ENCODE data around the gene CDKN1C.

The CDKN1C gene

GRCh38 chr11:2864901-2865300 lies 20.7 kb downstream of the CDKN1C start:
- no peaks in the 10 kb centered on the region for H3K27me3 ChIP-seq (ENCODE audit: control insufficient read depth, insufficient read depth, low read length)
- no peak overlapping the region for H2AFZ ChIP-seq
- H3K4me3 ChIP-seq (ENCODE audit: low read depth, low read length): no peak overlapping the region
- no peak overlapping the region for H3K27ac ChIP-seq
- no peak for TF ChIP-seq CTCF (IDR thresholded peaks at IDR 0.05)
- H3K9me3 ChIP-seq (ENCODE audit: control insufficient read depth, low read length): no peaks in the 10 kb centered on the region
- H3K9ac ChIP-seq: no peak overlapping the region
- H3K36me3 ChIP-seq (ENCODE audit: control insufficient read depth, insufficient read depth, low read length): no peaks in the 10 kb centered on the region
- H3K4me2 ChIP-seq (ENCODE audit: low read length): no peak overlapping the region
- no peaks in the 10 kb centered on the region for H3K79me2 ChIP-seq
- H3K4me1 ChIP-seq: no peaks in the 10 kb centered on the region

- Histone ChIP-seq H3K27ac (no peak overlapping the region), H3K79me2 (no peaks in the 10 kb centered on the region), H3K9me3 (ENCODE audit: control insufficient read depth, low read length) (no peaks in the 10 kb centered on the region), H3K27me3 (ENCODE audit: control insufficient read depth, insufficient read depth, low read length) (no peaks in the 10 kb centered on the region), H3K4me3 (ENCODE audit: low read depth, low read length) (no peak overlapping the region), H2AFZ (no peak overlapping the region), H3K4me2 (ENCODE audit: low read length) (no peak overlapping the region), H3K9ac (no peak overlapping the region), H3K36me3 (ENCODE audit: control insufficient read depth, insufficient read depth, low read length) (no peaks in the 10 kb centered on the region), H3K4me1 (no peaks in the 10 kb centered on the region)
- TF ChIP-seq CTCF (IDR thresholded peaks at IDR 0.05): no peak
These were observed 22.3 kb downstream of the CDKN1C start for GRCh38 chr11:2863276-2863618.

- Histone ChIP-seq H3K4me2 (ENCODE audit: low read length) (no peak overlapping the region), H3K79me2 (no peaks in the 10 kb centered on the region), H3K36me3 (ENCODE audit: control insufficient read depth, insufficient read depth, low read length) (no peaks in the 10 kb centered on the region), H3K27me3 (ENCODE audit: control insufficient read depth, insufficient read depth, low read length) (no peaks in the 10 kb centered on the region), H2AFZ (no peak overlapping the region), H3K4me3 (ENCODE audit: low read depth, low read length) (no peak overlapping the region), H3K4me1 (no peaks in the 10 kb centered on the region), H3K27ac (no peak overlapping the region), H3K9me3 (ENCODE audit: control insufficient read depth, low read length) (no peaks in the 10 kb centered on the region), H3K9ac (no peak overlapping the region)
- TF ChIP-seq CTCF (IDR thresholded peaks at IDR 0.05): no peak
These were observed 22.9 kb downstream of the CDKN1C start for GRCh38 chr11:2862395-2863275.

- Histone ChIP-seq H3K9me3 (ENCODE audit: control insufficient read depth, low read length) (no peaks in the 10 kb centered on the region), H3K9ac (no peak overlapping the region), H3K4me2 (ENCODE audit: low read length) (no peak overlapping the region), H3K4me3 (ENCODE audit: low read depth, low read length) (no peak overlapping the region), H3K27ac (no peak overlapping the region), H3K36me3 (ENCODE audit: control insufficient read depth, insufficient read depth, low read length) (no peaks in the 10 kb centered on the region), H3K79me2 (no peaks in the 10 kb centered on the region), H3K27me3 (ENCODE audit: control insufficient read depth, insufficient read depth, low read length) (no peaks in the 10 kb centered on the region), H2AFZ (no peak overlapping the region), H3K4me1 (no peaks in the 10 kb centered on the region)
- TF ChIP-seq CTCF (IDR thresholded peaks at IDR 0.05): no peak
These were observed 24.9 kb downstream of the CDKN1C start for GRCh38 chr11:2860636-2861035.

GRCh38 chr11:2859699-2860037 lies 25.9 kb downstream of the CDKN1C start:
- H3K27ac ChIP-seq: no peak overlapping the region
- no peak overlapping the region for H2AFZ ChIP-seq
- H3K4me2 ChIP-seq (ENCODE audit: low read length): no peak overlapping the region
- no peak for TF ChIP-seq CTCF (IDR thresholded peaks at IDR 0.05)
- no peaks in the 10 kb centered on the region for H3K4me1 ChIP-seq
- no peaks in the 10 kb centered on the region for H3K79me2 ChIP-seq
- H3K4me3 ChIP-seq (ENCODE audit: low read depth, low read length): no peak overlapping the region
- no peak overlapping the region for H3K9ac ChIP-seq
- H3K36me3 ChIP-seq (ENCODE audit: control insufficient read depth, insufficient read depth, low read length): no peaks in the 10 kb centered on the region
- H3K27me3 ChIP-seq (ENCODE audit: control insufficient read depth, insufficient read depth, low read length): no peaks in the 10 kb centered on the region
- H3K9me3 ChIP-seq (ENCODE audit: control insufficient read depth, low read length): no peaks in the 10 kb centered on the region
